GM19035 (cell line): ENCODE measurements around the gene ITGA7.

Experiments
- ATAC-seq: cut with Tn5 transposase; IDR thresholded peaks from one replicate; pipeline ENCODE4 v1.9.1; 2021; ENCODE audit not compliant: unreplicated experiment

ITGA7 gene

GRCh38 chr12:55736780-55737580 is 29.3 kb upstream of the ITGA7 start:
- ATAC-seq = no peak

- ATAC-seq = no peak
Observed at GRCh38 chr12:55736076-55736475, 28.4 kb upstream of the ITGA7 start.

DNA sequence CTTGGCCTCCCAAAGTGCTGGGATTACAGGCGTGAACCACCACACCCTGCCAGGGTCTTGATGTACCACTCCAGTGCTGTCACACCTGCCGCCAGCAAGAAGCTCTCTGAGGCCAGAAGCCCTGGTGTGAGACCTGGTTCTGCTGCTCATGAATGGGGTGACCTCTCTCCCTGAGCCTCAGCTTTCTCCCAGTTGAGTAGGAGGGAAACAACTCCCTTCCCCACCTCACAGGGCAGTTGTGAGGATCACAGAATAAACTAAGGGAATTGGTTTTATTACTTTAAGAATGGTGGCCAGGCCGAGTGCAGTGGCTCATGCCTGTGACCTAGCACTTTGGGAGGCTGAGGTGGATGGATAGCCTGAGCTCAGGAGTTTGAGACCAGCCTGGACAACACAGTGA is 26.9 kb upstream of the ITGA7 start:
- no peak for ATAC-seq

- no peak for ATAC-seq
Observed at GRCh38 chr12:55733858-55734257, 26.2 kb upstream of the ITGA7 start.

- no peak for ATAC-seq
Observed at GRCh38 chr12:55733021-55733555, 25.4 kb upstream of the ITGA7 start.

DNA sequence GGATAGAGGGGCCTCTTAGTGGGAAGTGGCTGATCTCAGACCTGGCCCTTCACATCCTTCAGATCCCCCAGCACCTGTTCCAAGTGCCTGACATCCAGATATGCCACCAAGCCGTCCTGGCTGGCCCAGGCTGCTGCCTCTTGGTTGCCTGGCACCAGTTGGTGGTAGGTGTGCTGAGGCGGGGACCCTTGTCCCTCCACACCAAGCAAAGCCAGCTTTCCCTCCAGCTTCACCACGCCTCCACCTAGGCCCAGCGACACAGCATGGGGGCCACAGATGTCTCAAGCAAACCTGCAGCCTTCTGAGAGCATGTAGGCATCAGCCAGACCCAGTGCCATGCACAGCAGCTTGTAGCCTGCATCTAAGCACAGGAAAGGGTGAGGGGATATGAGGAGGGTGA is 24.6 kb upstream of the ITGA7 start:
- ATAC-seq = no peak

DNA sequence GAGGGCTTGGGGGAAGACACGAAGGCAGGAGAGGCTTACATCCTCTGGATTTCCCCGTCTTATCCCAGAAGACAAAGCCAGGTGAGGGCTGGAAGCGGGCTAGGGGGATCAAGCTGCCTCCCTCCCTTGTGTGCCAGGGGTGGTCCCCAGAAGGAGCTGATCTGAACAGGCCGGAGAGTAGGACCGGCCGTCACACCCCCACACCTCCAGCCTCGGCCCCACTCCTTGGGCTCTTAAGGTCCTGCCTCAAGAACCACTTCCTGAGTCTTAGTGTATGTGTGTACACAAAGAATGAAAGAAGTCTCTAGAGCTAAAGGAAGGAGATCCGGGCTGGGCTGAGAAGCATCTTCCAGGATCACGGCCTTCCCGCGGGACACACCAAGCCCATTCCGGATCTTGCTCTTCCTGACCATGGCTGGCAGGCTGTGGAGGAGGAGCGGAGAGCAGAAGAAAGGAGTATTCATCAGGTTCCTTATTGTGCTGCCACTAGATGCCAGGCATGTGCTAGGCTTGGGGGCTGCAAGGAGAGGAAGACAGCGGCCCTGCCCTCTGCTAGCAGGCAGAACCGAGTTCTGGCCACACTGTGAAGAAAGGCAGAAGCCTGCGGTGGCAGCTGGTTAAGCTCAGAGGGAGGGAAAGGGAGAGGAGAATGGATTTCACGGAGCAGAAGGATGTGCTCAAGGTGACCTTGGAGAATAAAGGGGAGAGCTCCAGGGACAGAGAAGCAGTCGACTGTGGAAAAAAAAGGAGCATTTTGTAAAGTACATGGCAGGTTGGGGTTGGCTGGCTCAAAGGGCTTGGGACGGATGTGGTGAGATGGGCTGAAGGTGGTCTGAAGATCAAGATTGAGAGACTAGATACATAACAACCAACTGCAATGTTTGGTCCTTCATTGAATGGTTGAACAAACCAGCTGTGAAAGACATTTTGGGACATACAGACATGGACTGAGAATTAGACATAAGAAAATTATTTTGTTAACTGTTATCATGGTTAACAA is 22.4 kb upstream of the ITGA7 start:
- ATAC-seq = peak; percentile 35

DNA sequence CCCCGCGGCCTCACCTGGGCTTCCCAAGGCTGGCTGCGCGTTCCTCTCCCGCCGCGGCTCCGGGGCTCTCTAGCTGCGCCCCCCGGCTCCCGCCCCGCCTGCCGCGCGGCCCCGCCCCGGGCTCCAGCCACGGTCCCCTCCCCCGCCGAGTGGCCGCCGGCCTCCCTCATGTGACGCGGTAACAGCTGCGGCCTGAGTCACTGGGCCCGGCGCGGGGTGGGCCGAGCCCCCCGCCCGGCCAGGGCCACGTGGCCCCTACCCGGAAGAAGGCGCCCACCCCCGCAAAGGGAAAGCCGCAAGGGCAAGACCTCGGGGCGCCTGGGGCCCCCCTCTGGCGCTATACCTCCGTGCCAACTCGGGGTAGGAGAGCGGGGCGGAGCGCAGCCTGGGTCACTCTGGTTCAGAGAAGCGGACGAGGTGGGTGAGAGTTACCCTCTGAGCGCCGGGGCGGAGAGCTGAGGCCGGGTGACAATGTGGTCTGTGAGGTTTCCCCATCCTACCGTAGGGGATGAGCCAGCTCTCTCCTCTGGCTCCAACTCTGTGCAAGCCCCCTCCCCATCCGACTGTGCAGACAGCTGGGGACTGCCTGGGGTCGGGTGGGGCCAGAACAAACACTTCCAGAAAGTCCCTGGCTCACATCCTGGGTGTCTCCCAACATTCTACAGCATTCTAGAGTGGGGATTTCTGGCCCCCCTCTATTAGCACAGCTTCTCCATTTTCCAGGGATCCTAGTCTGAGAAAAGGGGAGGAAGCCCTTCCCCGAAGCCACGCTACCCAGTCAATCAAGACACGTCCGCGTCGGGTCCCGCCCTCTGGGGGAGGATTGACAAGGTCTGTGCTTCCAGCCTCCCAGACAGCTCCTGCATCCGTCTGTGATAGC is 21.5 kb upstream of the ITGA7 start, which contains the start of gene CD63:
TSS of gene CD63 (minus strand) at position 71 of the 880 bp plus-strand sequence. CDS start 668 bp downstream, outside the sequence.
- ATAC-seq = peak; percentile 67

- ATAC-seq = peak; percentile 29
Observed at GRCh38 chr12:55728186-55728938, 20.7 kb upstream of the ITGA7 start.

DNA sequence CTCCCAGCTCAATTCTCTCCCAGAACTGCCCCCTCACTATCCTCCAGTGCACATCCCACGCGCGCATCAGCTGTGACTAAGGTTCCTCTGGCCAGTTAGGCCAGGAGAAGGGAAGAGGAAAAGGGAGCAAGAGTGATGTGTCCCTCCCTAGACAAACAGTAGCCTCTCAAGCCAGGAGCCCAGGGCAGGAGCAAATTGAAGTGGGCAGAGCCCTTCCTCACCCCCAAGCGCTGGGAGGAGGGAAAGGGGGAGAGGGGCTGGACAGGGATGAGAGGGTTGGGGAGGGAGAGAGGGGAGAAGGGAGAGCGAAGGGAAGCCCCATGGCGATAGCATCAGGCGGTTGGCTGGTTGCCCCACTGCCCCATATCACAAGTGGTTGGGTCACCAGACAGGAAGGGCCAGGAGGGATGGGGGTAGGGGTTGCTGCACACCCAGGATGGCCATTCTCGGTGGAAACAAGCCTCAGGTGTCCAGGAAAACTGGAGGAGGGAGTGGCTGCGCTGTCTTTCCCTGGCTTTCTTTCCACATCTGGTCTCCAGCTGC is 20.0 kb upstream of the ITGA7 start:
- no peak for ATAC-seq

- ATAC-seq = no peak
Observed at GRCh38 chr12:55726971-55727370, 19.3 kb upstream of the ITGA7 start.

DNA sequence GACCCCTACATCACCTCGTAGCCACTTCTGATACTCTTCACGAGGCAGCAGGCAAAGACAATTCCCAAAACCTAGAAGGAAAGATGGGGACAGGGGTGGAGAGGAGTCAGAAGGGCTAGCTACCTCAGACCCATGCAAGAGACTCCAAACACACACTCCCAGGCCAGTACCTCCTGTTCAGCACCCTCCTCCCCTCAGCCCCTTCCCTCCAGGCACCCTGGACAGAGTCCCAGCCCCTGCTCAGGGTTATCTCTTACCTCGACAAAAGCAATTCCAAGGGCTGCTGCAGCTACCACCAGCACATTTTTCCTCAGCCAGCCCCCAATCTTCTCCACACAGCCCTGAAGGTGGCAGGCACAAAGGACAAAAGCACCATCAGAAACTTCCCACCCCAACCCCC is 17.9 kb upstream of the ITGA7 start:
- no peak for ATAC-seq

- no peak for ATAC-seq
Observed at GRCh38 chr12:55724940-55725309, 17.2 kb upstream of the ITGA7 start.

GRCh38 chr12:55724226-55724939 is 16.7 kb upstream of the ITGA7 start:
- ATAC-seq = no peak

- ATAC-seq = no peak
Observed at GRCh38 chr12:55723516-55724225, 16.0 kb upstream of the ITGA7 start.

DNA sequence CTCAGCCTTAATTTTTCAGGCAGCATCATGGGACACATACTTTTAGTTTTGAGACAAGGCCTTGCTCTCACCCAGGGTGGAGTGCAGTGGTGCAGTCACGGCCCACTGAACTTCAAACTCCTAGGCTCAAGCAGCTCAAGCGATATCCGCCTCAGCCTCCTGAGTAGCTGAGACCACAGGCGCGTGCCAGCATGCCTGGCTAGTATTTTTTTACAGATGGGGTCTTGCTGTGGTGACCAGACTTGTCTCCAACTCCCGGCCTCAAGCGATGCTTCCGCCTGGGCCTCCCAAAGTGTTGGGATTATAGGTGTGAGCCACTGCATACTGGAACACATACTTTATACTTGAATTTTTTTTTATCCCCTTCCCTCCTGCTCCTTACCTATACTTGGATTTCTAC is 15.2 kb upstream of the ITGA7 start:
- no peak for ATAC-seq

GRCh38 chr12:55721601-55722213 is 14.0 kb upstream of the ITGA7 start:
- ATAC-seq = no peak

DNA sequence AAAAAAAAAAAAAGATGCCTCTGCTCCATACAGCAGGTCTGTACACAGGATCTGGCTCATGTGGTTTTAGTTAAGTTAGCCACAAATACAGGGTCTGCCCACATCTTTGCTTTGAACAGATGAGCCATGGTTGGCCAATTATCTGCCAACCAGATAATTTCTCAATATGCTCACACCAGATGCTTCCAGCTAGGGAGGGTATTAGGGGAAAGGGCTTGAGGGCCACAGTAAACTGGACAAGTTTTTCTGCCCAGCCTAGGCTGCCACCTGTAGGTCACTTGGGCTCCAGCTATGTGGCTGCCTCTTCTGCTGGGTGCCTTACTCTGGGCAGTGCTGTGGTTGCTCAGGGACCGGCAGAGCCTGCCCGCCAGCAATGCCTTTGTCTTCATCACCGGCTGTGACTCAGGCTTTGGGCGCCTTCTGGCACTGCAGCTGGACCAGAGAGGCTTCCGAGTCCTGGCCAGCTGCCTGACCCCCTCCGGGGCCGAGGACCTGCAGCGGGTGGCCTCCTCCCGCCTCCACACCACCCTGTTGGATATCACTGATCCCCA is 13.3 kb upstream of the ITGA7 start:
- ATAC-seq = no peak
